ENCODE measurements around the gene STARD5. TPM values are rescaled to one million over a fixed set of nuclear protein-coding genes. Genes with fewer than 3 reads are reported as not detected.

Gene STARD5
- total and polyA plus RNA-seq, 4 donors: 1.1 to 47.0 (median 35.7) TPM

DNA sequence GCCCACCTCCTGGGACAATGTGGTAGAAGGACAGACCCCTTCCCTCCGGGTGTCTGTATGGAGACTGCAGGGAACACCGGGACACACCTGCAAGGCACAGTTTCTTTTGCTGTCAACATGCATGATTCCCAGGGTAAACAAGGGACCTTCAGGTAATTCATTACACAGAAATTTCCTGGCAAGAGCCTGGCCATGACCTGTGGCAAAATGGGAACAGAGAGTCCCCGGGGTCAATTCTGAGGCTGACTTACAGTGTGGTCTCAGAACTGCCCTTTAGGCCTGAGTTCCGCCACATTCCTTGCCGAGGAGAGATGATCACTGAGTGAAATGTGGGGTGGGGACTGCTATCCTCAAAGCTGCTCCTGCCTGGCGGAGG is 6.3 kb downstream of the STARD5 start:
- H3K9ac ChIP-seq (ENCODE audit: low read depth in 1 of 2, low read length in 2 of 2): no peak overlapping the region
- TF ChIP-seq FOXA2 (IDR thresholded peaks at IDR 0.05): peak; percentile 69
- TF ChIP-seq NR2F2 (IDR thresholded peaks at IDR 0.05): no peak
- peak; percentile 64 to 71 for TF ChIP-seq RXRA (IDR thresholded peaks at IDR 0.05)
- peak; percentile 25 for TF ChIP-seq SP1 (IDR thresholded peaks at IDR 0.05)
- TF ChIP-seq HNF4A (conservative IDR thresholded peaks at IDR 0.05): peak; percentile 57 to 65
- no peak overlapping the region for H3K27ac ChIP-seq (ENCODE audit: low read depth in 1 of 2, low read length in 2 of 2)
- H3K9me3 ChIP-seq (ENCODE audit: control insufficient read depth in 4 of 4, low read length in 3 of 4): no peaks in the 10 kb centered on the region
- no peak overlapping the region for H3K4me3 ChIP-seq (ENCODE audit: low read depth in 1 of 3, low read length in 3 of 3)
- DNase-seq (ENCODE audit: low spot score): no peak
- H3K27me3 ChIP-seq (ENCODE audit: control insufficient read depth in 4 of 4, insufficient read depth in 4 of 4, low read length in 3 of 4): no peaks in the 10 kb centered on the region
- 48% methylated on average over 6 of the region's 6 CpGs for WGBS
- peaks cover 10 to 64% (median 47%) of the 10 kb centered on the region in 4 donors for H3K36me3 ChIP-seq (ENCODE audit: control insufficient read depth in 4 of 4, insufficient read depth in 3 of 4, low read depth in 1 of 4, low read length in 3 of 4)
- peaks cover 2 to 27% (median 22%) of the 10 kb centered on the region in 4 donors for H3K4me1 ChIP-seq (ENCODE audit: control insufficient read depth in 4 of 4, insufficient read depth in 4 of 4, low read length in 3 of 4)

DNA sequence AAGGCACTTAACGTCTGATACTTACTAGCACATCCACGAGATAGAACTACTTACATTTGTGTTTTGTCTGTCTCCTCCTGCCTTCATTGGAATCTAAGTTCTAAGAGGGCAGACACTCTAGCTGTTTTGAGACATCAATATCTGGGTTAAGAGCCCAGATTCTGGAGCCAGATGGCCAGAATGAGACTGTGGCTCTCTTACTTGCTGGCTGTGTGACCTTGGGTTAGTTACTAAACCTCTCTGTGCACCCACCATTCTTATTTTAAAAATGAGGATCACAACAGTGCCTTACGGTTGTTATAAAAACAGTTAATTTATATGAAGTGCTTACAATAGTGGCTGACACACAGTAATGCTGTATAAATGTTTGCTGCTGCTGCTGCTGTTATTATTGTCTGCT is 7.7 kb downstream of the STARD5 start:
- 93% methylated on average over 3 of the region's 3 CpGs for WGBS
- TF ChIP-seq YY1 (IDR thresholded peaks at IDR 0.05): no peak
- no peak for TF ChIP-seq HNF4A (conservative IDR thresholded peaks at IDR 0.05)
- no peak for TF ChIP-seq SP1 (IDR thresholded peaks at IDR 0.05)
- TF ChIP-seq, protein P1, sequence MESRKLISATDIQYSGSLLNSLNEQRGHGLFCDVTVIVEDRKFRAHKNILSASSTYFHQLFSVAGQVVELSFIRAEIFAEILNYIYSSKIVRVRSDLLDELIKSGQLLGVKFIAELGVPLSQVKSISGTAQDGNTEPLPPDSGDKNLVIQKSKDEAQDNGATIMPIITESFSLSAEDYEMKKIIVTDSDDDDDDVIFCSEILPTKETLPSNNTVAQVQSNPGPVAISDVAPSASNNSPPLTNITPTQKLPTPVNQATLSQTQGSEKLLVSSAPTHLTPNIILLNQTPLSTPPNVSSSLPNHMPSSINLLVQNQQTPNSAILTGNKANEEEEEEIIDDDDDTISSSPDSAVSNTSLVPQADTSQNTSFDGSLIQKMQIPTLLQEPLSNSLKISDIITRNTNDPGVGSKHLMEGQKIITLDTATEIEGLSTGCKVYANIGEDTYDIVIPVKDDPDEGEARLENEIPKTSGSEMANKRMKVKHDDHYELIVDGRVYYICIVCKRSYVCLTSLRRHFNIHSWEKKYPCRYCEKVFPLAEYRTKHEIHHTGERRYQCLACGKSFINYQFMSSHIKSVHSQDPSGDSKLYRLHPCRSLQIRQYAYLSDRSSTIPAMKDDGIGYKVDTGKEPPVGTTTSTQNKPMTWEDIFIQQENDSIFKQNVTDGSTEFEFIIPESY (IDR thresholded peaks at IDR 0.05): no peak
- TF ChIP-seq, protein P2, sequence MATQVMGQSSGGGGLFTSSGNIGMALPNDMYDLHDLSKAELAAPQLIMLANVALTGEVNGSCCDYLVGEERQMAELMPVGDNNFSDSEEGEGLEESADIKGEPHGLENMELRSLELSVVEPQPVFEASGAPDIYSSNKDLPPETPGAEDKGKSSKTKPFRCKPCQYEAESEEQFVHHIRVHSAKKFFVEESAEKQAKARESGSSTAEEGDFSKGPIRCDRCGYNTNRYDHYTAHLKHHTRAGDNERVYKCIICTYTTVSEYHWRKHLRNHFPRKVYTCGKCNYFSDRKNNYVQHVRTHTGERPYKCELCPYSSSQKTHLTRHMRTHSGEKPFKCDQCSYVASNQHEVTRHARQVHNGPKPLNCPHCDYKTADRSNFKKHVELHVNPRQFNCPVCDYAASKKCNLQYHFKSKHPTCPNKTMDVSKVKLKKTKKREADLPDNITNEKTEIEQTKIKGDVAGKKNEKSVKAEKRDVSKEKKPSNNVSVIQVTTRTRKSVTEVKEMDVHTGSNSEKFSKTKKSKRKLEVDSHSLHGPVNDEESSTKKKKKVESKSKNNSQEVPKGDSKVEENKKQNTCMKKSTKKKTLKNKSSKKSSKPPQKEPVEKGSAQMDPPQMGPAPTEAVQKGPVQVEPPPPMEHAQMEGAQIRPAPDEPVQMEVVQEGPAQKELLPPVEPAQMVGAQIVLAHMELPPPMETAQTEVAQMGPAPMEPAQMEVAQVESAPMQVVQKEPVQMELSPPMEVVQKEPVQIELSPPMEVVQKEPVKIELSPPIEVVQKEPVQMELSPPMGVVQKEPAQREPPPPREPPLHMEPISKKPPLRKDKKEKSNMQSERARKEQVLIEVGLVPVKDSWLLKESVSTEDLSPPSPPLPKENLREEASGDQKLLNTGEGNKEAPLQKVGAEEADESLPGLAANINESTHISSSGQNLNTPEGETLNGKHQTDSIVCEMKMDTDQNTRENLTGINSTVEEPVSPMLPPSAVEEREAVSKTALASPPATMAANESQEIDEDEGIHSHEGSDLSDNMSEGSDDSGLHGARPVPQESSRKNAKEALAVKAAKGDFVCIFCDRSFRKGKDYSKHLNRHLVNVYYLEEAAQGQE (IDR thresholded peaks at IDR 0.05): no peak
- no peak for TF ChIP-seq JUND (IDR thresholded peaks at IDR 0.05)
- TF ChIP-seq FOXA1 (IDR thresholded peaks at IDR 0.05): no peak
- TF ChIP-seq TAF1 (conservative IDR thresholded peaks at IDR 0.05): no peak
- TF ChIP-seq GABPA (IDR thresholded peaks at IDR 0.05 in 1 of 2, conservative IDR thresholded peaks at IDR 0.05 in 1 of 2): no peak
- TF ChIP-seq, protein P3, sequence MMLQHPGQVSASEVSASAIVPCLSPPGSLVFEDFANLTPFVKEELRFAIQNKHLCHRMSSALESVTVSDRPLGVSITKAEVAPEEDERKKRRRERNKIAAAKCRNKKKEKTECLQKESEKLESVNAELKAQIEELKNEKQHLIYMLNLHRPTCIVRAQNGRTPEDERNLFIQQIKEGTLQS (IDR thresholded peaks at IDR 0.05): no peak
- TF ChIP-seq, protein P4, sequence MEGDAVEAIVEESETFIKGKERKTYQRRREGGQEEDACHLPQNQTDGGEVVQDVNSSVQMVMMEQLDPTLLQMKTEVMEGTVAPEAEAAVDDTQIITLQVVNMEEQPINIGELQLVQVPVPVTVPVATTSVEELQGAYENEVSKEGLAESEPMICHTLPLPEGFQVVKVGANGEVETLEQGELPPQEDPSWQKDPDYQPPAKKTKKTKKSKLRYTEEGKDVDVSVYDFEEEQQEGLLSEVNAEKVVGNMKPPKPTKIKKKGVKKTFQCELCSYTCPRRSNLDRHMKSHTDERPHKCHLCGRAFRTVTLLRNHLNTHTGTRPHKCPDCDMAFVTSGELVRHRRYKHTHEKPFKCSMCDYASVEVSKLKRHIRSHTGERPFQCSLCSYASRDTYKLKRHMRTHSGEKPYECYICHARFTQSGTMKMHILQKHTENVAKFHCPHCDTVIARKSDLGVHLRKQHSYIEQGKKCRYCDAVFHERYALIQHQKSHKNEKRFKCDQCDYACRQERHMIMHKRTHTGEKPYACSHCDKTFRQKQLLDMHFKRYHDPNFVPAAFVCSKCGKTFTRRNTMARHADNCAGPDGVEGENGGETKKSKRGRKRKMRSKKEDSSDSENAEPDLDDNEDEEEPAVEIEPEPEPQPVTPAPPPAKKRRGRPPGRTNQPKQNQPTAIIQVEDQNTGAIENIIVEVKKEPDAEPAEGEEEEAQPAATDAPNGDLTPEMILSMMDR (IDR thresholded peaks at IDR 0.05; ENCODE audit: low read depth, low read length, missing input control): no peak
- no peak for TF ChIP-seq RAD21 (IDR thresholded peaks at IDR 0.05)
- TF ChIP-seq NR2F2 (IDR thresholded peaks at IDR 0.05): no peak
- TF ChIP-seq, protein P5, sequence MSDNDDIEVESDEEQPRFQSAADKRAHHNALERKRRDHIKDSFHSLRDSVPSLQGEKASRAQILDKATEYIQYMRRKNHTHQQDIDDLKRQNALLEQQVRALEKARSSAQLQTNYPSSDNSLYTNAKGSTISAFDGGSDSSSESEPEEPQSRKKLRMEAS (IDR thresholded peaks at IDR 0.05): no peak
- TF ChIP-seq RXRA (IDR thresholded peaks at IDR 0.05): no peak
- no peak for TF ChIP-seq FOXA2 (IDR thresholded peaks at IDR 0.05)
- no peak for TF ChIP-seq EGR1 (IDR thresholded peaks at IDR 0.05; ENCODE audit: low read depth in 2 of 2)
- Histone ChIP-seq H3K4me1 (ENCODE audit: control insufficient read depth in 4 of 4, insufficient read depth in 4 of 4, low read length in 3 of 4) (peaks cover 2 to 18% (median 13%) of the 10 kb centered on the region in 4 donors), H3K27ac (ENCODE audit: low read depth in 1 of 2, low read length in 2 of 2) (no peak overlapping the region), H3K36me3 (ENCODE audit: control insufficient read depth in 4 of 4, insufficient read depth in 3 of 4, low read depth in 1 of 4, low read length in 3 of 4) (peaks cover 10 to 74% (median 59%) of the 10 kb centered on the region in 4 donors), H3K9ac (ENCODE audit: low read depth in 1 of 2, low read length in 2 of 2) (no peak overlapping the region), H3K4me3 (ENCODE audit: low read depth in 1 of 3, low read length in 3 of 3) (no peak overlapping the region), H3K9me3 (ENCODE audit: control insufficient read depth in 4 of 4, low read length in 3 of 4) (no peaks in the 10 kb centered on the region), H3K27me3 (ENCODE audit: control insufficient read depth in 4 of 4, insufficient read depth in 4 of 4, low read length in 3 of 4) (no peaks in the 10 kb centered on the region)
- no peak for DNase-seq (ENCODE audit: low spot score)
